Mucosa of stomach (tissue), 1 donor: Measurements from ENCODE around the gene KRT1.

ENCODE experiments used
- H3K27me3 ChIP-seq: one replicate; pipeline ENCODE4 v1.7.0; 2013; ENCODE audit warnings: mild to moderate bottlenecking, low read length; ENCODE audit not compliant: control insufficient read depth, insufficient read depth
- H3K36me3 ChIP-seq: one replicate; pipeline ENCODE4 v1.7.0; 2013; ENCODE audit warnings: low read length; ENCODE audit not compliant: control insufficient read depth, insufficient read depth
- H3K4me1 ChIP-seq: one replicate; pipeline ENCODE4 v1.7.0; 2013; ENCODE audit warnings: mild to moderate bottlenecking, low read length; ENCODE audit not compliant: control insufficient read depth, insufficient read depth
- H3K4me3 ChIP-seq: one replicate; pipeline ENCODE4 v1.7.0; 2013; ENCODE audit warnings: low read length
- H3K9ac ChIP-seq: one replicate; pipeline ENCODE4 v1.7.0; 2013; ENCODE audit warnings: mild to moderate bottlenecking, low read length, moderate library complexity
- H3K9me3 ChIP-seq: one replicate; pipeline ENCODE4 v1.7.0; 2013; ENCODE audit warnings: mild to moderate bottlenecking, low read length, moderate library complexity; ENCODE audit not compliant: control insufficient read depth
- donor health status: Pancreatic carcinoma.

Gene KRT1

DNA sequence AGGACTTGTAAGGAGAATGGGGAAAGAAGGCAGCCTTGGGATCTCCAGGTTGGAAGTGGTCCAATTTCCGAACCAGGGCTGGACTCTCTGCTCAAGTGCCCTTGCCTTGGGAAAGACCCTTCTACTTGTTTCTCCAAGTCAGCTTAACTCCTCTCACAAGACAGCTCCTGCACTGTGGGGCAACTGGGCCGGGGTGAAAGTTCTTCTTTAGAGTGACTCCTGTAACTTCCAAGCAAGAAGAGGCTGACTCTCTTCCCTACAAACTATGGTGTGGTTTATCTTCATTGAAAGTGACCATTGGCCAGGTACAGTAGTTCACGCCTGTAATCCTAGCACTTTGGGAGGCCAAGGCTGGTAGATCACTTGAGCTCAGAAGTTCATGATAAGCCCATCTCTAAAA, 13.7 kb downstream of the KRT1 start:
- Histone ChIP-seq H3K9me3 (no peaks in the 10 kb centered on the region), H3K4me3 (no peak overlapping the region), H3K9ac (no peak overlapping the region), H3K27me3 (peaks cover 4% of the 10 kb centered on the region), H3K36me3 (no peaks in the 10 kb centered on the region), H3K4me1 (no peaks in the 10 kb centered on the region)

DNA sequence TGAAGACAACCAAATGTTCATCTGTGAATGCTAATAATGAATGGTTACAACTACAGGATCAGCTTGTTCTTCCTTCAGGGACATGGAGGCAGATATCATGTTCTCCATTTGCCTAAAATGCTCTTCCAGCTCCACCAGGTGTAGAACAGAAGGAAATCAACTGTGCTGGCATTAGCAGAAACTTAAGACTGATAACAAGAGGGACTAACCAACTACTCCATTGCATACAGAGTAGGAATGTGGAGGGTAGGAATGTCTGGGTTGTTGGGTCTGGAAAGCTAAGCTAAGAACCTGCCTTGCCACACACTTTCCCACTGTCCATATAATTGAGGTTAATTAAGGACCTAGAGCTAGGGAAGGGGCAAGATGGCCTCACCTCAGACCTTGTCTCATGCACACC, 16.8 kb downstream of the KRT1 start:
- H3K36me3 ChIP-seq: no peaks in the 10 kb centered on the region
- H3K9me3 ChIP-seq: no peaks in the 10 kb centered on the region
- no peaks in the 10 kb centered on the region for H3K4me1 ChIP-seq
- no peak overlapping the region for H3K4me3 ChIP-seq
- peaks cover 14% of the 10 kb centered on the region for H3K27me3 ChIP-seq
- H3K9ac ChIP-seq: no peak overlapping the region

DNA sequence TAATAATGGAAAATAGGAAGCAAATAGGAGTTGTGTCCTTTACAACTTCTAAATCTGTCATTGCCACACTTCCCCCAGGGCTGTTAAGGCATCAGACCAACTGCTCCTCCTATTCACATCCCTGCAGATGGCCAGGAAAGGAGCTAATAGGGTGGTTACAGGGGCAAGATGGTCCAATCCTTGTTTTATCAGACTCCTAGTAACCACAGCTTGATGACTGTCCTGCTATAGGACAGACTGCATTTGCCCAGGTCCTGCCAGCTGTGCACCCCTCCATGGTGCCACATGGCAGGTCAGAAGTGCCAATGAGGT, 17.3 kb downstream of the KRT1 start:
- Histone ChIP-seq H3K9ac (no peak overlapping the region), H3K4me1 (no peaks in the 10 kb centered on the region), H3K4me3 (no peak overlapping the region), H3K9me3 (no peaks in the 10 kb centered on the region), H3K27me3 (peaks cover 14% of the 10 kb centered on the region), H3K36me3 (no peaks in the 10 kb centered on the region)

DNA sequence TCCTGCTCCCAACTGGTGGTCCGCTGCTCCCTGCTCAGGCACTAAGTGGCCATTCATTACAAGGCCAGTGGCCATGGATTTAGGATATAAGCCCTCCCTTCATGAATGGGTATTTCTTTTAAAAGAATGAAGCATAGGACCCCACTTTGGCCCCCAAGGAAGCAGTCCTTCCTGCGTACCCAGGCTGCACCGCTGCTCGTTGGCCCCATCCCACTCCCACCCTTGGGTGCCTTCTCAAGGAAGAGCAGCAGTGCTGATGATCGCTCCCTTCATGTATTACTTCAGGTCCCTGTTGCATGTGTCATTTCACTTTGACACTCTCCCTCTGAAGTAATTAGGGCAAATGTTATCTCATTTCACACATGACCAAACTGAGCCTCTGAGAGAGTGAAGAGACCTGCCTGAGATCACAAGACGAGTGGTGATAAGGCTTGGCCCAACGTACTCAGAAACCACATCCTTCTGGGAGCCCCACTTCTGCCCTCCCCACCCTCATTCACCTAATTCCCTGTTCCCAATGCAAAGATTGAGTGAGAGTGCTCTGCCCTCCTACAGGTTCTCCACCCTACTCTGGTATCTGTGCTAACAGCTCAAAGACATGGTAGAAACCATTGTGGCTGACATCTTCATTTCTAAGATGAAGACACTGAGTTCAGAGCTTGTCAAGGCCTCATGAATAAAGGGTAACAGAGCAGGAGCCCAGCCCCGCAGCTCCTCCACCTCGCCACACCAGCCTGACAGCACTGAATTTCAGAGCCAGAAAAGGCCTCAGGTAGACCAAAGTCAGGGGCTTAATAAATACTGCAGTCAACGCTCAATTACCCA, 17.9 kb downstream of the KRT1 start:
- Histone ChIP-seq H3K27me3 (peaks cover 14% of the 10 kb centered on the region), H3K9me3 (no peaks in the 10 kb centered on the region), H3K9ac (no peak overlapping the region), H3K4me1 (no peaks in the 10 kb centered on the region), H3K4me3 (no peak overlapping the region), H3K36me3 (no peaks in the 10 kb centered on the region)

DNA sequence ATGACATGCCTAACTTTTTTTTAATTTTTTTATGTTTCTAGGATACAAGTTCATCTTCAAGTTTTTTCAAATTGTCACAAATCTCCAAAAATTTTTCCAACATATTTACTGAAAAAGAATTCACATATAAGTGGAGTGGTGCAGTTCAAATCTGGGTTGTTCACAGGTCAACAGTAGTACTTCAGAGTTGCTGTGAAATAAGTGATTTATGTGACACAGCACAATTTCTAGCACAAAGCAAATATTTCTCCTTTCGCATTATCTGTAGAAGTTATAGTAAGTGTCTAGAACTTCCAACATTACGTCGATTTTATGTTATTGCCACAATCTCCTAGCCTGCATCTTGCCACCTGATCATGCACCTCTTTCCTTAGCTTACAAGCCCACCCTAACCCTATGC, 18.5 kb downstream of the KRT1 start:
- no peaks in the 10 kb centered on the region for H3K36me3 ChIP-seq
- no peaks in the 10 kb centered on the region for H3K9me3 ChIP-seq
- H3K27me3 ChIP-seq: peaks cover 14% of the 10 kb centered on the region
- H3K4me1 ChIP-seq: no peaks in the 10 kb centered on the region
- H3K9ac ChIP-seq: no peak overlapping the region
- H3K4me3 ChIP-seq: no peak overlapping the region

DNA sequence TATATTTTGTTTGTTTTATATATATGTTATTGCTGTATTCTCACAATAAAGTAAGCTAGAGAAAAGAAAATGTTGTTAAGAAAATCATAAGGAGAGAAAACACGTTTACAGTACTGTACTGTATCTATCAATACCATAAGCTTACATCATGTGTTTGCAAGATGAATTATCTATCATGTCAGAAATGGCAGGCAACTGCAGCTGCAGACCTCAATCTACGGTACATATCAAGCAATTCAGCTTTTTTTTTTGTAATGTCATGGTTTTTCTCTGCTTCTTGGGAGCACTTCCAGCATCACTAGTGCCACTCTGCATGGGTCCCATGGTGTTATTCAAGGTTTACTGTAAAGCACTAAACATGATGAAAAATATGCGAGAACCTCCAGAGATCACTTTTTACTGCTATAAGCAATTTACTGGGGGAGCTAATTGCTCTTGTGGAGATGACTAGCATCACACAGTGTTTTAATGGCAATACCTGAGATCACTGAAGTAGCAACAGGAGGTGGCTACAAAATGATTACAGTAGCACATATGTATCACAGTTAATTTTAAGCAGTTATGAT, 19.2 kb downstream of the KRT1 start:
- H3K9ac ChIP-seq: no peak overlapping the region
- H3K9me3 ChIP-seq: no peaks in the 10 kb centered on the region
- H3K4me1 ChIP-seq: no peaks in the 10 kb centered on the region
- no peaks in the 10 kb centered on the region for H3K36me3 ChIP-seq
- H3K27me3 ChIP-seq: peaks cover 16% of the 10 kb centered on the region
- H3K4me3 ChIP-seq: no peak overlapping the region

DNA sequence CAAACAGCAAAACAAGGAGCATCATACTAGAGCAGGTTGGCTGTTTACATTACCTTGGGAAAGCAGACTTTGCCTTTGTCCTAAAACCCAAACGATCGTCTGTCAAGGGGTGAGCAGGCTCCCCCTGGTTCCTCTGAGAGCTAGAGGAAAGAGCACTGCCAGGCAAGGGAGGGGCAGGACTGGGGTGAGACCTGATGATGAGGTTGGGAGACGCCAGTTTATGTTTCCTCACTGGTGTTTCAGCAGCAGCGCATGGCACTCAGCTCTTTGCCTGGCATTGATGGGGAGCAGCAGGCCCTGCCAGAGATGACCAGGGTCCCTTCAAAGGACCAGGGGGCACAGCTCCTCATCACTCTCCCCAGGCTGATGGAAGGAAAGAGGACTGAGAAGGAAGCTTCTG, 20.3 kb downstream of the KRT1 start:
- Histone ChIP-seq H3K4me3 (no peak overlapping the region), H3K27me3 (peaks cover 17% of the 10 kb centered on the region), H3K9me3 (no peaks in the 10 kb centered on the region), H3K9ac (no peak overlapping the region), H3K4me1 (no peaks in the 10 kb centered on the region), H3K36me3 (no peaks in the 10 kb centered on the region)

DNA sequence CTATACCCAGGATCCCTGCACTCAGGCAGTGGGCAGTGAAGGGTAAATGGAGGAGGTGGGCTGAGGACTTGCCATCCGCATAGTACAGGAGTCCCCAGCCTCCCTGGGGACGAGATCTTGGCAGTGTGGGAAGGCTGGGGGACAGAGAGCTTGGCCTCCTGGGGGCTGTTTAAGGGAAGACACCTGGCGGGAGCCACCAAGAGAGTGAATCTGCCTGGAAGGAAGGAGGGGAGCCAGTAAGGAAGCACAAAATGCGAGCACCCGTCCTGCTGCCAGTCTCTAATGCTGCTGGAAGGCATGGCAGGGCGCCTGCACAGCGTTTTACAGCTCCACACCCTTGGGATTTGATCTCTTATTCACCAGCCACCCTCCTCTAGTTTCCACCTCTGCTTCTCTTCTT, 20.8 kb downstream of the KRT1 start:
- H3K9ac ChIP-seq: no peak overlapping the region
- no peaks in the 10 kb centered on the region for H3K9me3 ChIP-seq
- H3K4me3 ChIP-seq: no peak overlapping the region
- H3K36me3 ChIP-seq: no peaks in the 10 kb centered on the region
- H3K4me1 ChIP-seq: no peaks in the 10 kb centered on the region
- H3K27me3 ChIP-seq: peaks cover 15% of the 10 kb centered on the region

DNA sequence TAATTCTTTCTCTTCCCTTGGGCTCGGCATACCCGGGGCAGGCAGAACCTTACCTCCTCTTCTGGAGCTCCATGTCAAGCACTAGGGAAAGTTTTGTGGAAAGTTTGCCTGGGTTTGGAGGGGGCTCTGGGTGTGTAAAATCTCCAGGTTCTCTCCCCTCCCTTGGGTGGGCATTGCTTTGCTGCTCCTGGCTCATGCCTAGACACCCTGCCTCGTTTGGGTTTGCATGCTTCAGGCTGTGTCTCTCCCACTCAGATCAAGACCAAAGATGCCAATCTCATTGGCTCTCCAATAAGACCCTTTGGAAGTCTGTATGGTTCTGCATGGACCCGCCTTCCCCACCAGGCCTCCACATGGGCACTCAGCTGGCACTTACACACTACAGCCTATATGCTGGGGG, 22.0 kb downstream of the KRT1 start:
- H3K4me1 ChIP-seq: no peaks in the 10 kb centered on the region
- no peaks in the 10 kb centered on the region for H3K36me3 ChIP-seq
- H3K9me3 ChIP-seq: no peaks in the 10 kb centered on the region
- peaks cover 15% of the 10 kb centered on the region for H3K27me3 ChIP-seq
- H3K4me3 ChIP-seq: no peak overlapping the region
- no peak overlapping the region for H3K9ac ChIP-seq

DNA sequence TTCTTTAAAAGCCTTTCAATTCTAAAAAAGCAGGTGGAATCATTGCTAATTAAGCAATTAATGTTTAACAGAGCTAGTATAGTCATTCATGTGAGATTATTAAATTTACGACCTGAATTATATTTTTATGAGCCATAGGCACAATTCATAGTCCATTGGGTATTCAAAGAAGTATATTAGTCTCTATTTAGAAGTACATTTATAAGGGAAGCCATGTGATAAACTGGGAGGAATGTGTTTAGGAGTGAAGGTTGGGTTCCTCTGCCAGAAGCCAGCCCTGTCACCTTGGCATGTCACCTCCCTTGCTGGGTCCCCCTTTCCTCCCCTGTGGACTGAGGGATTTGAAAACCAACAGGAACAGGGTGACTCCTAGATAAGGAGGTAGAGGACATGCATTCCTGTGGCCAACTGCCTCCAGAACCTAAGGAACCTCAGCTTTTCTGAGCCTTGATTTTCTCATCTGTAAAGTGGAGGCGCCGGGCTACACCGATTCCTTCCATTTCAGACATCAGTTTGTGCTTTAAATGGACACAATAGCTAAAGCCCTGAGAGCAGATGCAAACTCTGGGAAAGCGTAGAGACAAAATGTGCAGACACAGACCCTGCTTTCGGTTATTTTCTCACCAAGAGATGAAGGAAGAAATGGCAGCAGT, 22.8 kb downstream of the KRT1 start:
- Histone ChIP-seq H3K9ac (no peak overlapping the region), H3K9me3 (no peaks in the 10 kb centered on the region), H3K36me3 (no peaks in the 10 kb centered on the region), H3K4me1 (no peaks in the 10 kb centered on the region), H3K4me3 (no peak overlapping the region), H3K27me3 (peaks cover 15% of the 10 kb centered on the region)

DNA sequence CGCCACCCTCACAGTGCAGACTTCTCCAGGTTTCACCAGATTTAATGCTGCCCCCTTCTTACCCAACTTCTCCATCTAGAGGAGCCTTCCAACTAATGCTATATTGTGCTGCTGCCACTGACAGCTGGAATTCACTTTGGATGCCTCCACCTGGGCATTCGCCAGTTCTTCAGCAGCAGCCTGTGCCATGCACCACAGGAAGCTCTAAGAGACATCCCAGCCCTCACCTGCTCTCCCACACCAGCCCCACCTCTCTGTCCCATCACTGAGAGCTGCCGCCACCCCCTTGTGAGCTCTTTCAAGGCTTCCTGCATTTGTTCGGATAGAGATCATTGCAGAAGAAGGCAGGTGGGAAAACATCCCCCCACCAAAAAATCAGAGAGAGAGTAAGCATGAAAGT, 23.6 kb downstream of the KRT1 start:
- Histone ChIP-seq H3K9me3 (no peaks in the 10 kb centered on the region), H3K9ac (no peak overlapping the region), H3K36me3 (no peaks in the 10 kb centered on the region), H3K4me1 (no peaks in the 10 kb centered on the region), H3K4me3 (no peak overlapping the region), H3K27me3 (peaks cover 19% of the 10 kb centered on the region)

DNA sequence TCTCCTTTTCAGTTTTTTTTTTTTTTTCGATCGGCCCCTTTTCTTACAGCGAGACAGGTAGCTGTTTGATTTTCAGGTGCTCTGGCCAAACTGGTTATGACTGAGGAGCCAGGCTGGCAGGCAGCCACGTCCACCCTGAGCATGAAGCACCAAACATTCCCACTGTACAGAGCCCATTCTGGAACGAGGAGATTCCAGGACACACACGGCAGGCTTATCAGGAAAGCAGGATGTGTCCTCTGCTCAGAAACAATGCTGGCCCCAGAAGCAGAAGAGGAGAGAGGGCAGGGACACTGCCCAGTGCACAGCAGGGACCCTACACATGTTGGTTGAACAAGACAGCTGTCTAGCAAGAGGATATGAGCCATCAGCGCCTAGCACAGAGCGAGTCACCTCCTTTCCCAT, 24.5 kb downstream of the KRT1 start:
- Histone ChIP-seq H3K9ac (no peak overlapping the region), H3K36me3 (no peaks in the 10 kb centered on the region), H3K9me3 (no peaks in the 10 kb centered on the region), H3K4me3 (no peak overlapping the region), H3K4me1 (no peaks in the 10 kb centered on the region), H3K27me3 (peaks cover 19% of the 10 kb centered on the region)
